ENCODE results near the gene MTAP. TPM values are rescaled to one million over a fixed set of nuclear protein-coding genes. Genes with fewer than 3 reads are reported as not detected.
A peak's percentile ranks its signal among the peaks of the same experiment; 100 is the strongest.

The MTAP gene
- total and polyA plus RNA-seq, 2 of the 13 experiments (the other 11 are each of a cell fraction or from before 2014, with no cell fraction given) = 16.7 to 51.2 TPM

- TF ChIP-seq GMEB2 (CRISPR knock-in tag; IDR thresholded peaks at IDR 0.05; ENCODE audit: low read depth) (no peak), ZNF510 (CRISPR knock-in tag; IDR thresholded peaks at IDR 0.05; ENCODE audit: low read depth) (peak; percentile 69; the same call in 1 of the 2 replicates), RBM39 (IDR thresholded peaks at IDR 0.05; ENCODE audit: low read depth, low read length, poor library complexity, severe bottlenecking) (no peak), CHCHD3 (CRISPR knock-in tag; IDR thresholded peaks at IDR 0.05) (peak; percentile 91), ZNF343 (CRISPR knock-in tag; IDR thresholded peaks at IDR 0.05) (peak; percentile 43; the same call in 1 of the 2 replicates), ZNF296 (CRISPR knock-in tag; conservative IDR thresholded peaks at IDR 0.05) (no peak), TRIM24 (CRISPR knock-in tag; IDR thresholded peaks at IDR 0.05) (no peak), MTF1 (CRISPR knock-in tag; IDR thresholded peaks at IDR 0.05) (no peak), DZIP1 (CRISPR knock-in tag; IDR thresholded peaks at IDR 0.05) (0 out of 2 replicates have a peak, but pooled peaks have one; percentile 43), NFKB2 (CRISPR knock-in tag; IDR thresholded peaks at IDR 0.05; ENCODE audit: borderline replicate concordance) (peak; percentile 59; the same call in 1 of the 2 replicates), ZNF142 (CRISPR knock-in tag; IDR thresholded peaks at IDR 0.05) (no peak), SATB2 (CRISPR knock-in tag; IDR thresholded peaks at IDR 0.05) (no peak), HNF4G (IDR thresholded peaks at IDR 0.05; ENCODE audit: borderline replicate concordance, low read depth, low read length) (no peak), HNF4G (CRISPR knock-in tag; IDR thresholded peaks at IDR 0.05; ENCODE audit: borderline replicate concordance, low read depth) (no peak), ZNF253 (CRISPR knock-in tag; IDR thresholded peaks at IDR 0.05; ENCODE audit: borderline replicate concordance) (no peak), ZFP37 (CRISPR knock-in tag; IDR thresholded peaks at IDR 0.05; ENCODE audit: borderline replicate concordance) (no peak), SUZ12 (IDR thresholded peaks at IDR 0.05; ENCODE audit: low read depth, low read length) (no peak), ZNF567 (CRISPR knock-in tag; IDR thresholded peaks at IDR 0.05; ENCODE audit: borderline replicate concordance) (no peak), ZNF761 (CRISPR knock-in tag; conservative IDR thresholded peaks at IDR 0.05) (peak; percentile 77; the same call in 1 of the 2 replicates), LBX2 (CRISPR knock-in tag; IDR thresholded peaks at IDR 0.05; ENCODE audit: borderline replicate concordance) (0 out of 2 replicates have a peak, but pooled peaks have one; percentile 40)
Observed at GRCh38 chr9:21802418-21803000, at the start of gene MTAP (continued).
